GM12874 (cell line): ENCODE measurements around the gene CLDND2.

ENCODE experiments used
- CTCF ChIP-seq: IDR thresholded peaks from 2 replicates; pipeline ENCODE4 v1.5.1; 2011; ENCODE audit warnings: low read depth, mild to moderate bottlenecking, control low read depth, low read length, moderate library complexity; ENCODE audit not compliant: insufficient read depth

CLDND2 gene

GRCh38 chr19:51402117-51402516, 33.3 kb upstream of the CLDND2 start:
- no peak for TF ChIP-seq CTCF

- no peak for TF ChIP-seq CTCF
Measured at GRCh38 chr19:51399231-51399630, 30.4 kb upstream of the CLDND2 start.

GRCh38 chr19:51398096-51398704, 29.4 kb upstream of the CLDND2 start:
- TF ChIP-seq CTCF, result peak; percentile 60; the same call in 1 of the 2 replicates

- no peak for TF ChIP-seq CTCF
Measured at GRCh38 chr19:51396175-51396574, 27.4 kb upstream of the CLDND2 start.

- TF ChIP-seq CTCF, result no peak
Measured at GRCh38 chr19:51394050-51394836, 25.4 kb upstream of the CLDND2 start.

GRCh38 chr19:51392701-51393100, 23.9 kb upstream of the CLDND2 start:
- TF ChIP-seq CTCF, result no peak

- no peak for TF ChIP-seq CTCF
Measured at GRCh38 chr19:51391073-51391611, 22.3 kb upstream of the CLDND2 start.
